Colonic mucosa (tissue), 4 donors: ENCODE results near the gene TMEM117. TPM values are rescaled to one million over a fixed set of nuclear protein-coding genes. Genes with fewer than 3 reads are reported as not detected.

Experiments
- DNase-seq: peaks from one replicate; pipeline ENCODE4 v3.0.0-alpha.2; 2020
- H3K27ac ChIP-seq: fragments of 200-600 bp; one replicate; pipeline ENCODE4 v1.8.0; 2021
- H3K27me3 ChIP-seq: fragments of 200-600 bp; one replicate; pipeline ENCODE4 v1.8.0; 2021
- H3K36me3 ChIP-seq: fragments of 200-600 bp; one replicate; pipeline ENCODE4 v1.8.0; 2021
- H3K4me1 ChIP-seq: fragments of 200-600 bp; one replicate; pipeline ENCODE4 v1.8.0; 2021; ENCODE audit warnings: mild to moderate bottlenecking
- H3K4me3 ChIP-seq: fragments of 200-600 bp; one replicate; pipeline ENCODE4 v1.8.0; 2021
- H3K9ac ChIP-seq, 2 donors: one replicate each; pipeline ENCODE4 v1.7.0; 2013; ENCODE audit warnings: control low read depth in 2 of 2, low read depth in 2 of 2, low read length in 2 of 2
- H3K9me3 ChIP-seq: fragments of 200-600 bp; one replicate; pipeline ENCODE4 v1.8.0; 2021
- CTCF ChIP-seq: fragments of 200-600 bp; IDR thresholded peaks from one replicate; pipeline ENCODE4 v1.8.0; 2022; ENCODE audit warnings: antibody characterized with exemption, mild to moderate bottlenecking
- intact Hi-C: fragments of 100-400 bp; cut with DNase I; formaldehyde crosslinking; loops from one replicate; pipeline ENCODE4 v1.14.1; 2022
- total RNA-seq, 2 donors: library from RNA; stranded (reverse); fragmentation: NEBNext Ultra II Directional in 1 of 2; extraction: Animal tissue kit (Norgen Biotek cat#: 25700) in 1 of 2; gene quantifications; one replicate each; pipeline ENCODE4 v1.2.1, GENCODE V29; 2021
- donor health status: healthy.
- donor health status: DM: no; HTN: no; CAD: no.
- donor health status: DM: no; HTN: no; CAD: no.

TMEM117 gene
- total RNA-seq, 2 donors from 2014 or later: 7.4 to 8.0 TPM

- H3K9me3 ChIP-seq: no peaks in the 10 kb centered on the region
- intact Hi-C loops: no loop called here
- H3K9ac ChIP-seq: no peak overlapping the region
- no peaks in the 10 kb centered on the region for H3K36me3 ChIP-seq
- H3K4me1 ChIP-seq: no peaks in the 10 kb centered on the region
- H3K27me3 ChIP-seq: no peaks in the 10 kb centered on the region
- no peak overlapping the region for H3K4me3 ChIP-seq
- TF ChIP-seq CTCF: no peak
- no peak overlapping the region for H3K27ac ChIP-seq
- DNase-seq: no peak
These were observed 595.9 kb downstream of the TMEM117 start for GRCh38 chr12:44431647-44432343.

GRCh38 chr12:44433659-44434058, 597.8 kb downstream of the TMEM117 start:
- no peak for TF ChIP-seq CTCF
- no peaks in the 10 kb centered on the region for H3K36me3 ChIP-seq
- no peak overlapping the region for H3K4me3 ChIP-seq

GRCh38 chr12:44436756-44437155, 600.9 kb downstream of the TMEM117 start:
- intact Hi-C loops: no loop called here
- H3K4me3 ChIP-seq: no peak overlapping the region
- H3K36me3 ChIP-seq: no peaks in the 10 kb centered on the region
- no peak overlapping the region for H3K9ac ChIP-seq
- H3K27ac ChIP-seq: no peak overlapping the region
- H3K4me1 ChIP-seq: no peaks in the 10 kb centered on the region
- no peak for TF ChIP-seq CTCF
- DNase-seq: no peak
- H3K9me3 ChIP-seq: no peaks in the 10 kb centered on the region
- H3K27me3 ChIP-seq: no peaks in the 10 kb centered on the region

More at GRCh38 chr12:44433659-44434058, 597.8 kb downstream of the TMEM117 start:
- intact Hi-C loops: no loop called here
- no peaks in the 10 kb centered on the region for H3K27me3 ChIP-seq
- no peak overlapping the region for H3K9ac ChIP-seq
- H3K4me1 ChIP-seq: no peaks in the 10 kb centered on the region
- DNase-seq: no peak
- H3K27ac ChIP-seq: no peak overlapping the region
- H3K9me3 ChIP-seq: no peaks in the 10 kb centered on the region

Other genes starting within 250 kb of the TMEM117 start
- gene PUS7L, start 77.3 kb upstream of the TMEM117 start, total RNA-seq: 10 to 100 TPM; 10.3 to 12.9 TPM
- gene IRAK4, start 77.1 kb upstream of the TMEM117 start, total RNA-seq: 10 to 100 TPM; 17.3 to 18.6 TPM
- gene TWF1, start 29.8 kb upstream of the TMEM117 start, total RNA-seq: 100 to 1,000 TPM; 115 to 149 TPM